DMS114 treated with DMSO at 0.1 percent for 48 hours (cell line): Measurements from ENCODE around the gene CFAP73.
"Not testable (repeated sequence)": the region's sequence is repeated elsewhere in the genome, so short reads cannot be mapped to it uniquely, and the experiment has no call there.

Experiments used
- DNase-seq: peaks from one replicate; lab custom pipeline; 2025; ENCODE audit not compliant: unreplicated experiment; lab: John Stamatoyannopoulos, UW

The CFAP73 gene

DNA sequence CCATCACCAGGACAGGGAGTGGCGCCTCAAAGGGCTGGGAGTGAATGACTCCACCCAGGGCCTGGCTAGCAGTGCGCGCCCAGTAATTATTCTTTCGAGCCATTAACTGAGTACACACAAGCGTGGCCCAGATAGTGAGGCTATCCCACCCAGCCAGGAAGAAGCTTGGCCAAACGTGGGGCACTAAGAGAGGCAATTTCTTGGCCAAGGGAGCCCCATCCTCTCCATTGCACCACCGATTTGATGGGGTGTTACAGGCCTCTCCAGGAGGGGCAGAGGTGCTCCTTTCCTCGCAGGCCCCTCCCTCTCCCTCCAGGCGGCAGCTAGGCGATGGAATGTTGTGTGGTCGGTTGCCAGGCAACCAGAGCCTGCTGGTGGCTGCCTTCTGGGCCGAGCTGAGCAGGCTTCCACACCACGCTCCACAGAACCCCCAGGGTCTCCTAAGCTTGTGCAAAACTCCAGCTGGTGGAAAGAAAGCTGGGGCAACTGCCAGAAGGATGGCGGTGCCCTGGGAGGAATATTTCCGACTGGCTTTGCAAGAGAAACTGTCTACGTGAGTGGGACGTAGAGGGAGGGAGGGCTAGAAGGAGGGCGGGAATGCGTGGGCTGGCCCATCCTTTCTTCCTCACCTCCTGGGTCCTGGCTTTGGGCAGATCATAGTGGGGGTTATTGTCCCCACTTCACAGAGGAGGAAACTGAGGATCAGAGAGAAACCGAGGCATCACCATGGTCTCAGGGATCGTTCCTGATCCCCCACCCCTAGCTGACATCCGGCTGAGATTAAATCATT is at the start of gene CFAP73:
Gene CFAP73 (plus strand): TSS at position 364 of the 790 bp plus-strand sequence. CDS start 134 bp downstream, at position 498.
- no peak for DNase-seq

GRCh38 chr12:113099764-113100163 is 49.8 kb upstream of the CFAP73 start:
- no peak for DNase-seq

DNA sequence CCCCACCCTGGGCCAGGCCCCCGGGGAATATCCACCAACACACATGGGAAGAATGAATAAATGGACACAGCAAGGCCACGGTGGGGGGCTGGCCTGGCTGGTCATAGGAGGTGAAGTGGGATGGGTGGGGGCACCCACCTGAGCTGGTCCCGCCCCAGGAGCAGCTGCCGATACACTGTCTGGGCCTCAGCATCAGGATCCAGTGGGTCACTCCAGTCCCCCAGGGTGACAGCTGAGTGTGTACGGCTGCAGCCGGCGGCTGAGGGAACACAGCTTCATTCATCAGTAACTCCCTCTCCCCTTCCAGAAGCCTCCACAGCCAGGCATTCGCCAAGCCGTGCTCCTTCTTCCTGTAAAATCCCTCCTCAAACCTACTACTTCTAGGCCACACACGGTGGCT is 47.8 kb upstream of the CFAP73 start:
- DNase-seq, result no peak

DNA sequence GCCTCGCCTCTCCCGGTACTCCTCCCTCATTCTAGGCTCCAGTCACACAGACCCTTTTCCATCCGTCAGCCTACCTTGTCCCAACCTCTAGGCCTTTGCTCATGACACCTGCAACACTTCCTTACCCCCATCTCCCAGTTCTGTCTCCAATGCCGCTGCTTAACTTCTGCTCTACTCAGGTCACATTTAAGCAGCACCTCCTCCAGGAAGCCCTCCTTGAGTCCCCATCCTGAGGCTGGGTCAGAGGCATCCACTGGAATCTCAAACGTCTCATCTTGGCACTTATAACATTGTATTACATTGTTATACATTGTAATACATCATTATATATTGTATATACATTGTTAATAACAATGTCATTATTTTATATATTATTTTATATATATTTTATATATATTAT is 46.7 kb upstream of the CFAP73 start:
- no peak for DNase-seq

GRCh38 chr12:113103756-113104450 is 45.6 kb upstream of the CFAP73 start:
- DNase-seq, result no peak

- no peak for DNase-seq
Measured at GRCh38 chr12:113104953-113105510, 44.5 kb upstream of the CFAP73 start.

- DNase-seq, result no peak
Measured at GRCh38 chr12:113105606-113106271, 43.8 kb upstream of the CFAP73 start.

- no peak for DNase-seq
Measured at GRCh38 chr12:113106361-113106760, 43.2 kb upstream of the CFAP73 start.

DNA sequence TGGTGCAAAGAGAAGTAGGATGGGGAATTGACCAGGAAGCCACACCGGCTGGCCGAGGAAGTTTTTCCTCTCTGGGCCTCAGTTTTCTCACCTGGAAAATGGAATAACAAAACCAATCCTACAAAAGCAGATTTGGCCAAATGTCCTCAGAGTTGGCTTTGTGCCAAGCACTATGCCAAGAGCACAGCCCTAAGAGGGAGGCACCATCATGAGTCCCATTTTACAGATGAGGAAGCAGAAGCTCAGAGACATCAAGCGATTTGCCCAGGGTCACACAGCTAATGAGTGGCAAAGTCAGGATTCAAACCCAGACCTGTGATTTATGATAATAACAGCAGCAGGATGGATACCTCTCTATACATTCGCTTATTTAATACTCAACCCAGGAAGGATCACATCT is 41.2 kb upstream of the CFAP73 start:
- no peak for DNase-seq

- no peak for DNase-seq
Measured at GRCh38 chr12:113109360-113109759, 40.2 kb upstream of the CFAP73 start.

DNA sequence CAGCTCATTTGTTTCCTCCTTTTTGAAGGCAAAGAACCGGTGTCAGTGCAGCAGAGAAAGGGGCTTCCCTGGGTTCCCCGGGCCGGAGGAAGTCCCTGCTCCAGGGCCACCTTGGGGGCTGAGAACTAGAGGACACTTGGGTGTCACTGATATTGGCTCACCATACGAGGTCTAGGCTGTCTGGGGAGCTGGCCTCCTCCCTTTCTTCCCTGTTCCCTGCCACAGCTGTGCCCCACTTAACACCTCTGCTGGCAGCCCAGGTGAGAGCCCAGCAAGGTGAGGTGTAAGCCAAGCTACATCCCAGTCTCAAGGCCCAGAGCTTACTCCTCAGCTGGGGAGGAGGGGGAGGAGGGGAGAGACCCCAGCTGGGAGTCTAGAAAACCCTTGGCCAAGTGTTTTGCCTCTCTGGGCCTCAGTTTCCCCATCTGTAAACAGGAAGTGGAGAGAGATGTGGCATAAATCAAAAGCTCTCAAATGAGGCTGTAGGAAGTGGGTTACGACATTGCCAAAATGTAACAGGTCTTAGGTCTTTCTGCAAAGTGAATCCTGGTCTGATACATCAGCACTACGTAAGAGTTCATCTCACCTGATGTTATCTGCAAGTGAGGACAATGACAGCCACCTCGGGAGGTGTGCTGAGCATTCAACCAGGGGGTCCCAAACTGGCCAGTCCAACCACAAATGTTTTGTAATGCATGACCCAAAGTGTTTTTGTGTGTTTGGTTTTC is 39.5 kb upstream of the CFAP73 start:
- DNase-seq, result no peak

DNA sequence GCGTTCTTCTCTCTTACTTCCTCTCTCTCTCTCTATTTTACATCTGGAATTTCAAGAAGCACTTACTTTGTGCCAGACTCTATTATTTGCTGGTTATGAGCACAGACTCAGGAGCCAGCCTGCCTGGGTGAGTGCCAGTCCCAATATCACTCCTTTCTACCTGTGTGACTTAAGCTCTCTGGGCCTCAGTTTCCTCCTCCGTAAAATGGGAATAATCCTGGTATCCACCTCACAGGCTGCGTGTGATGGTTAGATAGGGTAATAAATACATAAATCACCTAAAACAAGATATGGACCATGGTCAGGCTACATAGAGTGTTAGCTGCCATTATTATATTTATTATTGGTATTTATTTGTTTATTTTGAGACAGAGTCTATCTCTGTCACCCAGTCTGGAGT is 38.3 kb upstream of the CFAP73 start:
- no peak for DNase-seq

GRCh38 chr12:113112043-113112899 is 37.3 kb upstream of the CFAP73 start:
- no peak for DNase-seq

DNA sequence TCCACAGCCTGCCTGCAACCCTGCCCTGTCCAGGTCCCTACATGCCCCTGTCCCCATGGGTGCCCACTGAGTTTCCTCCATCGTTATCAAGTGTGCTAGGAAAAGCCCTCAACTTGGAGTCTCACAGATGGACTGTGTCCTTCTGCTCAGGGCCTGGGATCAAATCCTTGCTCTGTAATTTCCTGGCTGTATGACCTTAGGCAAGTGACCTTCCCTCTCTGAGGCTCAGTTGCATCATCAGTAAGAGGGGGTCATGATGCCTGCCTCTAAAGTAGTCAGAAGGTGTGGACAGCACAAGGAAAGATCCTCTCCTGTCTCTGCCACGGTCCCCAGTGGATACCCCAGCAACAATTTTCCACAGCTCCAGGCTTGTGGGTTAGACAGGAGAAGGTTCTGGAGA is 36.1 kb upstream of the CFAP73 start:
- DNase-seq, result no peak

DNA sequence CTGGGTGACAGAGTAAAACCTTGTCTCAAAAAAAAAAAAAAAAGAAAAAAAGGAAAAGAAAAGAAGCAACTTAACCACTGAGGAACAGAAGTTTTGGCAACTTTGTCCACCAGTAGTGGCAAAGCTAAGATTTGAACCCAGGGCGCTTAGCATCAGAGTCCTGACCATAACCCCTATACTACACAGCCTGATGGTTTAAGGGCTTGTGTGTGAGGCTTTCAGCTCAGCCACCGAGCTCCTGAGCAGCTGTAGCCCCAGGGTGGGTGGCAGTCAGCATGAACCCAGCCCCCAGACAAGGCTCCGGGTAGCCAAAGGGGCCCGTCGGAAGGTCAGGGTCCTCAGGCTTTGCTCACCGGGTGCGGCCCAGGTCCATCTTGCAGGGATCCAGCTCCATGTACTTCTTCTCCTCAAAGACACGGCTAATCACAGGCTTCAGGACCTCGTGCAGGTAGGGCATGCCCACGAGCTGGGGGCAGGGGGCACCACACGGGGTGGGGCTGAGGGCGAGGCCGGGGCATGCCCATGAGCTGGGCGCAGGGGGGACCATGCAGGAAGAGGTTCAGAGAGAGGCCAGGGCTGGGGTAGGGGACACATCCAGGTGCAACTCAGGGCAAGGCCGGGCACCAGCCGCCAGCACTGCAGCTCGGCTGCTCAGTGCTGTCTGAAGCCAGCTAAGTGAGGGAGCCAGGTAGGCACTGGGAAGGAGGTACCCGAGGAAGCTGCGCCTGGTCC is 34.9 kb upstream of the CFAP73 start:
- DNase-seq, result no peak

DNA sequence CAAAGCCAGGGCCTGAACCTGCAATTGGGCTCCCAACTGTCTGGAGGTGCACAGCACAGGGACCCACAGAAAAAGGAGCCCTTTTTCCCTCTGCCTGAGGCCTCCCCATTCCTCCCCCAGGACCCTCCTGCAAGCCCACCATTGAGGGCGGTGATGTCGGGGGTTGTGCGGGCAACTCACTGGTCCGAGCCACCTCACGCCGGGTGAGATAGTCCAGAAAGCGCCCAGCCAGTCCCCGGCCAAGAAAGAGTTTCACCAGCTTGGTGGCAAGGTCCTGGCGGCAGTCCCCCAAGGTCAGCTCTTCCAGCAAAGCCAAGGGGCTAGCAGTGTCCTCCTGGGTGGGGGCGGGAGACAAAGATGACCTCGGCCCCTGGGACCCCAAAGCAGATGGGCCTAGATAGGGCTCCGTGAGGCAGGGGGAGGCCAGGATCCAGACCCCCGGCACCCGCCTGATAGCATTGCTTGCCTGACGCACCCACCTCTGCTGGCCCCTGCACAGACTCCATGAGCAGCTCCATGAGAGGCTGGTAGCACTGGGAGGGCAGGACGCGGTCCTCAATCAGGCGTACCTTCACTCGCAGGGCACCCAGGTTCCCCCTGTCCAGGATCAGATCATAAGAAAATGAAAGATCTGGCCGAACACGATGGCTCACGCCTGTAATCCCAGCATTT is 33.9 kb upstream of the CFAP73 start:
- no peak for DNase-seq

DNA sequence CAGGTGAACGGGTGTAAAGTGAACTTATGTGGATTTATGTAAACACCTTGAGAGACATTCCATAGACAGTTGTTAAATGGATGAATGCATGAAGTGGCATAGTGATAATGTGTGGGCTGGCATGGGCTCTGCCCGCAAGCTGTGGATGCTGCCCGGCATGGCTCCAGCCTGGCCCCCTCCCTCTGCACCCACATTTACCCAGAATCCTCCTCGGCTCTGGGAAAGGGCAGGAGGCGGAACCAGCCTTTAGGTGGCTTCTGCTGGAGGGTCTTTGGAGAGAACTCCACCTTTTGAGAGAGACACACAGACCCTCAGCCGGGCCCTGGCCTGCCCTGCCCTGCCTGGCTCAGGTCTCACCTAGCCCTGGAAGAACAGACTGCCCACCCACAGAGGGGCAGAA is 32.6 kb upstream of the CFAP73 start:
- DNase-seq, result no peak

DNA sequence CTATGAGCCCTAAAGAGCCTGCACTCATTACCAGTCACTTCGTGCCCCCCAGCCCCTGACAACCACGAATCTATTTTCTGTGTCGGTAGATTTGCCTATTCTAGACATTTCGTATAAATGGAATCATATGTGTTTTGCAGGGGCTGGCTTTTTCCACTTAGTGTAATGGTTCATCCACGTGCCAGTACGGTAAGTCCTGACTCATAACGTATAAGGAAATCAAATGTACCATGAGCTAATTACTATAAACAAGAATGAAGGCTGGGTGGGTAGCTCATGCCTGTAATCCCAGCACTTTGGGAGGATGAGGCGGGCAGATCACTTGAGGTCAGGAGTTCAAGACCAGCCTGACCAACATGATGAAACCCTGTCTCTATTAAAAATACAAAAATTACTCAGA is 31.8 kb upstream of the CFAP73 start:
- not testable (repeated sequence) for DNase-seq

DNA sequence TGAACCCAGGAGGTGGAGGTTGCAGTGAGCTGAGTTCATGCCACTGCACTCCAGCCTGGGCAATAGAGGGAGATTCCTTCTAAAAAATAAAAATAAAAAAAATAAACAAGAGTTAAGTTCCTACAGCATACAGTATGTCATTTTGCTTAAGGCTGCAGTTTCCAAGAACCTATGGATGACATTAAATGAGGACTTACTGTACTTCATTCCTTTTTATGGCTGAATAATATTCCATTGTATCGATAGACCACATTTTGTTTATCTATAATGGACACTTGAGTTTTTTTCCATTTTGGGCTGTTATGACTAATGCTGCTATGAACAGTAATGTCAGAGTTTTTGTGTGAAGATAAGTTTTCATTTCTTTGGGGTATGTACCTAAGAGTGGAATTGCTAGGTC is 31.4 kb upstream of the CFAP73 start:
- DNase-seq, result no peak
